ENCODE data around the gene GRP. TPM values are rescaled to one million over a fixed set of nuclear protein-coding genes. Genes with fewer than 3 reads are reported as not detected.

GRP gene
- total and polyA plus RNA-seq, 2 of the 4 experiments (the other 2 are of a cell fraction), result not detected

GRCh38 chr18:59242906-59243305 lies 22.9 kb downstream of the GRP start:
- Histone ChIP-seq H3K4ac (ENCODE audit: low read depth, low read length) (no peak overlapping the region), H4K5ac (ENCODE audit: low read depth, low read length) (no peak overlapping the region), H2AFZ (replicated peaks; ENCODE audit: low read length, poor library complexity) (no peak overlapping the region), H2AK5ac (ENCODE audit: low read depth, low read length) (no peak overlapping the region), H2BK20ac (ENCODE audit: low read depth, low read length) (no peak overlapping the region), H3K27ac (ENCODE audit: insufficient read depth, low read length) (no peak overlapping the region), H2BK5ac (ENCODE audit: low read depth, low read length, poor library complexity, severe bottlenecking) (no peak overlapping the region), H3K23ac (ENCODE audit: low read depth, low read length) (no peak overlapping the region), H4K8ac (ENCODE audit: low read depth in 2 of 2, low read length in 2 of 2) (no peak overlapping the region), H4K91ac (ENCODE audit: insufficient read depth, low read depth, low read length) (no peak overlapping the region), H3K4me3 (ENCODE audit: insufficient read depth, low read depth, low read length) (no peak overlapping the region), H3K9ac (ENCODE audit: low read depth, low read length) (no peak overlapping the region), H3K18ac (ENCODE audit: low read depth, low read length) (no peak overlapping the region), H3K36me3 (ENCODE audit: control insufficient read depth, insufficient read depth, low read length) (no peaks in the 10 kb centered on the region), H4K20me1 (ENCODE audit: insufficient read depth, low read length) (no peaks in the 10 kb centered on the region), H2AK9ac (replicated peaks; ENCODE audit: low read depth, low read length, poor library complexity) (no peak overlapping the region), H3K79me1 (ENCODE audit: low read depth in 1 of 2, low read length in 2 of 2) (no peaks in the 10 kb centered on the region), H2BK15ac (ENCODE audit: low read depth, low read length) (no peak overlapping the region), H3K56ac (ENCODE audit: extremely low read depth, insufficient read depth, low read length) (no peak overlapping the region), H3K9me1 (ENCODE audit: insufficient read depth, low read length) (no peaks in the 10 kb centered on the region), H3K4me2 (ENCODE audit: low read depth, low read length) (no peak overlapping the region), H2BK120ac (ENCODE audit: low read depth, low read length) (no peak overlapping the region), H3K27me3 (ENCODE audit: control insufficient read depth, insufficient read depth, low read length) (peaks cover 30% of the 10 kb centered on the region), H3K4me1 (ENCODE audit: control insufficient read depth, insufficient read depth, low read length) (no peaks in the 10 kb centered on the region), H3K9me3 (ENCODE audit: control insufficient read depth, insufficient read depth, low read length) (no peaks in the 10 kb centered on the region), H3K14ac (replicated peaks; ENCODE audit: low read depth, low read length) (no peak overlapping the region)
- dilution Hi-C loops (cut with HindIII; ENCODE audit: low sequenced_read_pairs, unreplicated experiment) (no loop called here), in situ Hi-C loops (cut with MboI; ENCODE audit: low sequenced_read_pairs) (no loop called here), intact Hi-C loops (cut with micrococcal nuclease) (loop anchor here (10.0 kb wide), 1 partner anchor 468 kb away; no protein-coding TSS in a partner anchor)
- no peak for TF ChIP-seq RAD21 (IDR thresholded peaks at IDR 0.05; ENCODE audit: low read length)
- TF ChIP-seq MAZ (IDR thresholded peaks at IDR 0.05; ENCODE audit: borderline replicate concordance, low read depth, low read length), result no peak
- no peak for TF ChIP-seq CTCF (conservative IDR thresholded peaks at IDR 0.05; ENCODE audit: low read depth, low read length)
- ChIA-PET POLR2A (ENCODE audit: unreplicated experiment) (no interaction called here), CTCF (no interaction called here)
- DNase-seq (no peak), ATAC-seq (ENCODE audit: low read depth) (no peak)
- no CpG with 5 or more reads among the region's 2 CpGs for WGBS, 2 experiments (ENCODE audit: extremely low coverage in 2 of 2, insufficient read length in 1 of 2)
- BruUV-seq (replicated peaks), result no TSS peak
